Sigmoid colon (tissue), 4 donors: Measurements from ENCODE around the gene THAP8.

Experiments used
- CTCF ChIP-seq, 4 experiments: fragments of 450-650 bp in 3 of 4; fragments of 200-600 bp in 1 of 4; IDR thresholded peaks; one replicate each; pipeline ENCODE4 v1.5.1; 2016 to 2019; ENCODE audit warnings: antibody characterized with exemption in 4 of 4, mild to moderate bottlenecking in 3 of 4, moderate library complexity in 2 of 4
- EP300 ChIP-seq, 4 donors: sonication (generic); formaldehyde crosslinking; IDR thresholded peaks; one replicate each; pipeline ENCODE4 v1.6.1; 2017; ENCODE audit warnings: antibody characterized with exemption in 4 of 4
- POLR2A ChIP-seq, 2 donors: fragments of 450-650 bp; IDR thresholded peaks; one replicate each; pipeline ENCODE4 v1.6.1; 2016; ENCODE audit warnings: antibody characterized with exemption in 2 of 2, mild to moderate bottlenecking in 2 of 2, moderate library complexity in 2 of 2
- POLR2AphosphoS5 ChIP-seq, 4 donors: sonication (generic); formaldehyde crosslinking; IDR thresholded peaks; one replicate each; pipeline ENCODE4 v1.6.1; 2017; ENCODE audit warnings: antibody characterized with exemption in 4 of 4

GRCh38 chr19:36040495-36040894 is 13.6 kb downstream of the THAP8 start:
- TF ChIP-seq CTCF (IDR thresholded peaks at IDR 0.05) (no peak), EP300 (IDR thresholded peaks at IDR 0.05) (no peak), POLR2A (IDR thresholded peaks at IDR 0.05) (no peak), POLR2AphosphoS5 (IDR thresholded peaks at IDR 0.05) (no peak)
